Neural cell (in vitro differentiated cells): ENCODE measurements around the gene FOXO6. TPM values are rescaled to one million over a fixed set of nuclear protein-coding genes. Genes with fewer than 3 reads are reported as not detected.

Experiments used
- H2AFZ ChIP-seq: fragments of 200-600, 300-800 bp; sonication (generic), shearing (Covaris generic); 2 replicates; pipeline ENCODE4 v1.6.0; 2014; ENCODE audit warnings: low read depth, mild to moderate bottlenecking, antibody characterized with exemption, low read length, moderate library complexity
- H3F3A ChIP-seq: fragments of 200-600 bp; shearing (Covaris generic); 2 replicates; pipeline ENCODE4 v1.6.1; 2016; ENCODE audit warnings: mild to moderate bottlenecking, moderate library complexity, mixed read lengths, antibody characterized with exemption, low read length; ENCODE audit not compliant: insufficient read depth, poor library complexity, severe bottlenecking
- H3K27ac ChIP-seq: fragments of 200-600, 300-800 bp; sonication (generic), shearing (Covaris generic); 2 replicates; pipeline ENCODE4 v1.5.1; 2014; ENCODE audit warnings: mild to moderate bottlenecking, low read length, moderate library complexity
- H3K27me3 ChIP-seq: fragments of 300-800, 200-600 bp; sonication (generic), shearing (Covaris generic); 2 replicates; pipeline ENCODE4 v1.6.0; 2014; ENCODE audit warnings: mild to moderate bottlenecking, low read depth, low read length, moderate library complexity; ENCODE audit not compliant: insufficient read depth
- H3K36me3 ChIP-seq: fragments of 300-800, 200-600 bp; sonication (generic), shearing (Covaris generic); 2 replicates; pipeline ENCODE4 v1.5.1; 2014; ENCODE audit warnings: mild to moderate bottlenecking, antibody characterized with exemption, low read length, moderate library complexity; ENCODE audit not compliant: insufficient read depth
- H3K4me2 ChIP-seq: fragments of 300-800, 200-600 bp; sonication (generic), shearing (Covaris generic); 2 replicates; pipeline ENCODE4 v1.6.0; 2014; ENCODE audit warnings: mild to moderate bottlenecking, low read length
- H3K4me3 ChIP-seq: fragments of 300-800, 200-600 bp; sonication (generic), shearing (Covaris generic); 2 replicates; pipeline ENCODE4 v1.5.1; 2014; ENCODE audit warnings: mild to moderate bottlenecking, low read length, moderate library complexity
- H3K79me2 ChIP-seq: fragments of 200-600 bp; shearing (Covaris generic); replicated peaks from 2 replicates; pipeline ENCODE4 v1.6.0; 2014; ENCODE audit warnings: mild to moderate bottlenecking, low read length, moderate library complexity; ENCODE audit not compliant: insufficient read depth
- H3K9ac ChIP-seq: fragments of 300-800, 200-600 bp; sonication (generic), shearing (Covaris generic); 2 replicates; pipeline ENCODE4 v1.6.1; 2016; ENCODE audit warnings: mild to moderate bottlenecking, low read length, mixed read lengths
- H3K9me2 ChIP-seq: fragments of 200-600 bp; shearing (Covaris generic); 2 replicates; pipeline ENCODE4 v1.6.1; 2016; ENCODE audit warnings: mild to moderate bottlenecking, low read length, mixed read lengths; ENCODE audit not compliant: insufficient read depth
- H3K9me3 ChIP-seq: fragments of 200-600, 300-800 bp; sonication (generic), shearing (Covaris generic); 2 replicates; pipeline ENCODE4 v1.6.1; 2016; ENCODE audit warnings: mild to moderate bottlenecking, mixed run types, low read length, moderate library complexity, mixed read lengths
- H4K20me1 ChIP-seq: fragments of 200-600 bp; shearing (Covaris generic); 2 replicates; pipeline ENCODE4 v1.6.1; 2016; ENCODE audit warnings: mild to moderate bottlenecking, mixed run types; ENCODE audit not compliant: insufficient read depth
- CTCF ChIP-seq: fragments of 450-650 bp; IDR thresholded peaks from 2 replicates; pipeline ENCODE4 v1.5.1; 2014; ENCODE audit warnings: antibody characterized with exemption, mild to moderate bottlenecking, moderate library complexity; ENCODE audit not compliant: poor library complexity, severe bottlenecking
- EP300 ChIP-seq: fragments of 450-650 bp; conservative IDR thresholded peaks from 2 replicates; pipeline ENCODE4 v1.6.1; 2014; ENCODE audit warnings: antibody characterized with exemption, mild to moderate bottlenecking, moderate library complexity; ENCODE audit not compliant: poor library complexity, severe bottlenecking
- EZH2 ChIP-seq: fragments of 200-600, 300-800 bp; shearing (Covaris generic), sonication (generic); IDR thresholded peaks from 2 replicates; pipeline ENCODE4 v1.6.1; 2014; ENCODE audit warnings: antibody characterized with exemption, low read length, borderline replicate concordance, mild to moderate bottlenecking; ENCODE audit not compliant: insufficient read depth, poor library complexity, severe bottlenecking
- MXI1 ChIP-seq: fragments of 450-650 bp; conservative IDR thresholded peaks from 2 replicates; pipeline ENCODE4 v1.6.1; 2014; ENCODE audit warnings: antibody characterized with exemption, mild to moderate bottlenecking; ENCODE audit not compliant: poor library complexity, severe bottlenecking
- POLR2AphosphoS5 ChIP-seq: IDR thresholded peaks from 2 replicates; pipeline ENCODE4 v1.6.1; 2012
- RAD21 ChIP-seq: fragments of 450-650 bp; conservative IDR thresholded peaks from 2 replicates; pipeline ENCODE4 v1.6.1; 2014; ENCODE audit warnings: antibody characterized with exemption, mild to moderate bottlenecking, moderate library complexity
- REST ChIP-seq: IDR thresholded peaks from 2 replicates; pipeline ENCODE4 v1.6.1; 2012; ENCODE audit warnings: borderline replicate concordance
- SMC3 ChIP-seq: fragments of 450-650 bp; conservative IDR thresholded peaks from 2 replicates; pipeline ENCODE4 v1.6.1; 2014; ENCODE audit warnings: antibody characterized with exemption, mild to moderate bottlenecking, moderate library complexity; ENCODE audit not compliant: poor library complexity
- TAF1 ChIP-seq: IDR thresholded peaks from 2 replicates; pipeline ENCODE4 v1.6.1; 2012; ENCODE audit warnings: low read depth
- polyA plus RNA-seq: library from polyadenylated mRNA; depleted of rRNA; stranded (reverse); fragments of >200 nt; gene quantifications from 2 replicates; pipeline ENCODE4 v1.2.3, GENCODE V29; 2014

Gene FOXO6
- polyA plus RNA-seq, 1 donor from 2014 or later, result 0.59 TPM

GRCh38 chr1:41379738-41380130 is 18.5 kb downstream of the FOXO6 start:
- no peaks in the 10 kb centered on the region for H3F3A ChIP-seq
- no peak overlapping the region for H3K9ac ChIP-seq
- H3K9me3 ChIP-seq, result no peaks in the 10 kb centered on the region
- no peak overlapping the region for H3K27ac ChIP-seq
- H3K27me3 ChIP-seq, result peaks cover 54% of the 10 kb centered on the region
- no peak overlapping the region for H3K4me2 ChIP-seq
- H3K36me3 ChIP-seq, result no peaks in the 10 kb centered on the region
- no peak overlapping the region for H3K4me3 ChIP-seq
- H2AFZ ChIP-seq, result no peak overlapping the region
- H3K9me2 ChIP-seq, result no peaks in the 10 kb centered on the region
- no peaks in the 10 kb centered on the region for H3K79me2 ChIP-seq
- TF ChIP-seq EP300, result no peak
- no peak for TF ChIP-seq REST
- no peak for TF ChIP-seq EZH2
- no peak for TF ChIP-seq TAF1
- TF ChIP-seq POLR2AphosphoS5, result no peak
- no peak for TF ChIP-seq RAD21
- TF ChIP-seq MXI1, result no peak
- TF ChIP-seq CTCF, result no peak
- no peak for TF ChIP-seq SMC3
- no peaks in the 10 kb centered on the region for H4K20me1 ChIP-seq

- H3K36me3 ChIP-seq, result no peaks in the 10 kb centered on the region
- H3K9me3 ChIP-seq, result no peaks in the 10 kb centered on the region
- no peak overlapping the region for H3K27ac ChIP-seq
- H3K9me2 ChIP-seq, result no peaks in the 10 kb centered on the region
- no peaks in the 10 kb centered on the region for H4K20me1 ChIP-seq
- TF ChIP-seq RAD21, result no peak
- TF ChIP-seq REST, result no peak
- TF ChIP-seq TAF1, result no peak
- TF ChIP-seq EZH2, result no peak
- no peak for TF ChIP-seq POLR2AphosphoS5
- no peak for TF ChIP-seq EP300
- no peak for TF ChIP-seq CTCF
- no peak for TF ChIP-seq SMC3
- TF ChIP-seq MXI1, result no peak
- no peak overlapping the region for H3K9ac ChIP-seq
- H3K79me2 ChIP-seq, result no peaks in the 10 kb centered on the region
- no peaks in the 10 kb centered on the region for H3F3A ChIP-seq
- peaks cover 59% of the 10 kb centered on the region for H3K27me3 ChIP-seq
- H3K4me3 ChIP-seq, result no peak overlapping the region
- H3K4me2 ChIP-seq, result no peak overlapping the region
- H2AFZ ChIP-seq, result no peak overlapping the region
Observed at GRCh38 chr1:41380195-41380594, 19.0 kb downstream of the FOXO6 start.
